ENCODE measurements around the gene EXT2.

DNA sequence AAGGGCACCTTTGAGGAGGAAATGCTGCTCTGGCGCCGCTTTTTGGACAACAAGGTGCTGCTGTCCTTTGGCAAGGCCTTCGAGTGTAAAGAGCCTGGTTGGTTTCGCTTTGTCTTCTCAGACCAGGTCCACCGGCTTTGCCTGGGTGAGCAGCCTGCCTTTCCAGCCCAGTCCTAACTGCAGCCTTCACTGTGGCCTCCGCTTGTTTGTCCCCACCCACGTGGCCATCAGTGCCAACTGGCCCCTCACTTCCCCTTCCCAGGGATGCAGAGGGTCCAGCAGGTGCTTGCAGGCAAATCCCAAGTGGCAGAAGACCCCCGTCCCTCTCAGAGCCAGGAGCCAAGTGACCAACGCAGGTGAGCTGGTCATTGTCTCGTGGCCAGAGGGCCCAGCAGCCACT lies 12.0 kb upstream of the EXT2 start:
- TF ChIP-seq EZH2 (IDR thresholded peaks at IDR 0.05; ENCODE audit: insufficient read depth, poor library complexity, severe bottlenecking) (no peak), EZH2phosphoT487 (IDR thresholded peaks at IDR 0.05; ENCODE audit: insufficient read depth, low read depth) (no peak)
